Measurements from ENCODE around the gene CST6. TPM values are rescaled to one million over a fixed set of nuclear protein-coding genes. Genes with fewer than 3 reads are reported as not detected.

CST6 gene
- total RNA-seq, 4 donors from 2014 or later, result 7.1 to 53.1 (median 30.6) TPM

DNA sequence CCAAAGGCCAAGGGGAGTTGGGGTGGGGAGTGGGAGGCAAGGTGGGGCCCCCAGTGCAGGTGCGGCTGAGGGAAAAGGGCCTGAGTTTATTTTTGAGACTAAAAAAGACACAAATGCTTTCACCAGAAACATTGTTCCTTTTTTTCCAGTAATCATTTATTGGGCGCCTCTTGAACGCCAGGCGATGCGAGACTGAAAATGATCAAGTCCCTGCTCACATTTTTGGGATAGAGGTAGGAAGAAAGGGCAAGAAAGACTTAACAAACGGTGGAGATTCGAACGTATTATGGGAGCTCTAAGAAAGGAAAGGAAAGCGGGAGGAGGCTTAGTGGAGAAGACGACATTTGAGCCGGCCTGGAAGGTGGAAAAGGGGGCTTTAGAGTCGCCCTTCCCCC is 39.6 kb downstream of the CST6 start:
- peak; percentile 53 to 60 for DNase-seq
- TF ChIP-seq, protein P1, sequence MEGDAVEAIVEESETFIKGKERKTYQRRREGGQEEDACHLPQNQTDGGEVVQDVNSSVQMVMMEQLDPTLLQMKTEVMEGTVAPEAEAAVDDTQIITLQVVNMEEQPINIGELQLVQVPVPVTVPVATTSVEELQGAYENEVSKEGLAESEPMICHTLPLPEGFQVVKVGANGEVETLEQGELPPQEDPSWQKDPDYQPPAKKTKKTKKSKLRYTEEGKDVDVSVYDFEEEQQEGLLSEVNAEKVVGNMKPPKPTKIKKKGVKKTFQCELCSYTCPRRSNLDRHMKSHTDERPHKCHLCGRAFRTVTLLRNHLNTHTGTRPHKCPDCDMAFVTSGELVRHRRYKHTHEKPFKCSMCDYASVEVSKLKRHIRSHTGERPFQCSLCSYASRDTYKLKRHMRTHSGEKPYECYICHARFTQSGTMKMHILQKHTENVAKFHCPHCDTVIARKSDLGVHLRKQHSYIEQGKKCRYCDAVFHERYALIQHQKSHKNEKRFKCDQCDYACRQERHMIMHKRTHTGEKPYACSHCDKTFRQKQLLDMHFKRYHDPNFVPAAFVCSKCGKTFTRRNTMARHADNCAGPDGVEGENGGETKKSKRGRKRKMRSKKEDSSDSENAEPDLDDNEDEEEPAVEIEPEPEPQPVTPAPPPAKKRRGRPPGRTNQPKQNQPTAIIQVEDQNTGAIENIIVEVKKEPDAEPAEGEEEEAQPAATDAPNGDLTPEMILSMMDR (IDR thresholded peaks at IDR 0.05), result peak in 1 of 6 experiments; percentile 2
- TF ChIP-seq POLR2A (IDR thresholded peaks at IDR 0.05), result no peak
- WGBS, 2 donors, result 13 to 16% methylated on average over 12 of the region's 12 CpGs
- Histone ChIP-seq H3K4me1 (peaks cover 55 to 62% of the 10 kb centered on the region in 2 donors), H3K4me3 (replicated peaks in 1 of 3) (peak overlapping the region; percentile 25 to 57 (median 44)), H3K36me3 (peaks cover 16% of the 10 kb centered on the region in 2 donors), H3K27ac (peak overlapping the region; percentile 86 to 96 (median 95)), H3K9me3 (no peaks in the 10 kb centered on the region), H3K27me3 (no peaks in the 10 kb centered on the region)
- intact Hi-C loops (cut with DNase I), result no loop called here

DNA sequence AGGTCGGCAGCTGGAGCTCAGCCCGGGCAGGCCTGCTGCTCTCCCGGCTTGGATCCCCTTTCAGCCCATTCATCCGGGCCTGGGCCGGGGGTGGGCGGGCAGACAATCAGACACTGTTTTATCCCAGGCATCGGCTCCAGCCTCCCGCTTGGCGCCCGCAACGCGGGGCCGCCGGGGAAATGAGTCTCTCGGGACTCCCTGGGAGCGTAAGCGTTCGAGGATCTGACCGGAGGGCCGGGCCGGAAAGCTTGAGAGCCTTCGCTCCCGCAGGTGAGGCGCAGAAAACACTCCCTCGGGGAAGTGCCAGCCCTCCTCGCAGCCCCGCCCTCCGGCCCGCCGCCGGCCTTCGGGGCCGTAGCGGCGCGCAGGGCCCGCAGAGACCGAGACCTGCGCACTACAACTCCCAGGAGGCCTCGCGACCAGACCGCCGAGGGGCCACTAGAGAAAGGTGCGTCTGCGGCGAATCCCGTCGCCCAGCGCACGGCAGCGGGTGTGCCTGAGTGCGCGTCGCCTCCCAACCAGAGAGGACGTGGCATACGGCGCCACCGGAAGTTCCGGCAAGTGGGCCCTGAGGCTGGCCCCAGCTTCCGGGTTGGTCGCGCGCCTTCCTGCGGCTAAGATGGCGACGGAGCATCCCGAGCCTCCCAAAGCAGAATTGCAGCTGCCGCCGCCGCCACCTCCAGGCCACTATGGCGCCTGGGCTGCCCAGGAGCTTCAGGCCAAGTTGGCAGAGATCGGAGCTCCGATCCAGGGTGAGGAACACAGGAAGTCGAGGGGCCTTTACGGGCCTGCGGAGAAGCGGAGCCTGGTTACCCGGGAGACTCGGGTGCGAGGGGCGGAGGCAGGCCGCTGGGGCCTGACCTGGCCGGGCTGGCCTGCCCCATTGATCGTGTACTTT is 40.2 kb downstream of the CST6 start, which contains the start of gene SF3B2:
TSS of gene SF3B2 (plus strand) at position 599 of the 898 bp plus-strand sequence. CDS start at position 620, 21 bp downstream.
- WGBS, 2 donors, result 0% methylated on average over 5 to 35 of the region's 84 CpGs
- H3K27ac ChIP-seq, result peak within 1 kb of the TSS; percentile 86 to 96 (median 95)
- H3K9me3 ChIP-seq, result no peaks in the 10 kb centered on the region
- H3K4me1 ChIP-seq, result peaks cover 48 to 55% of the 10 kb centered on the region in 2 donors
- peak within 1 kb of the TSS; percentile 27 to 70 (median 57) for H3K4me3 ChIP-seq (replicated peaks in 1 of 3)
- H3K27me3 ChIP-seq, result no peaks in the 10 kb centered on the region
- intact Hi-C loops (cut with DNase I), result no loop called here
- H3K36me3 ChIP-seq, result peaks cover 21 to 23% of the 10 kb centered on the region in 2 donors
- TF ChIP-seq POLR2A (IDR thresholded peaks at IDR 0.05), result peak in 1 of 2 donors; percentile 85
- TF ChIP-seq, protein P1 (IDR thresholded peaks at IDR 0.05), result no peak
- peak; percentile 99 for DNase-seq

DNA sequence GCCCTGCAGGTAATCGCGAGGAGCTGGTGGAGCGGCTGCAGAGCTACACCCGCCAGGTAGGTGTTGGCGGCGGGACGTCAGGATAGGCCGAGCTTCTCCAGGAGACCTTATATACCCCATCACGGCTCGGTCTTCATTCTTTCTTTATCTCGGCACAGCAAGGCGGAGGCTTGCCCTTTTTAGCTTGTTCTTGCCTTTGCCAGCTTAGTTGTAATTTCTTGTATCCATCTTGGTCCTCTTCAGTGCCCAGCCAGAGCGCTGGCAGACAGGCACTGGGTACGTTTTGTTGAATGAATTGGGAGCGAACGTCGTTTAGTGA is 40.8 kb downstream of the CST6 start:
- no peak for TF ChIP-seq POLR2A (IDR thresholded peaks at IDR 0.05)
- TF ChIP-seq, protein P1 (IDR thresholded peaks at IDR 0.05), result no peak
- peak overlapping the region in 2 of 3 donors; percentile 48 to 86 for H3K27ac ChIP-seq
- H3K36me3 ChIP-seq, result peaks cover 27 to 29% of the 10 kb centered on the region in 2 donors
- intact Hi-C loops (cut with DNase I), result no loop called here
- H3K4me3 ChIP-seq (replicated peaks in 1 of 3), result peak overlapping the region; percentile 27 to 70 (median 57)
- H3K27me3 ChIP-seq, result no peaks in the 10 kb centered on the region
- peaks cover 42 to 49% of the 10 kb centered on the region in 2 donors for H3K4me1 ChIP-seq
- no peaks in the 10 kb centered on the region for H3K9me3 ChIP-seq
- no peak for DNase-seq
- WGBS, 2 donors, result 1 to 2% methylated on average over 9 to 16 of the region's 17 CpGs

DNA sequence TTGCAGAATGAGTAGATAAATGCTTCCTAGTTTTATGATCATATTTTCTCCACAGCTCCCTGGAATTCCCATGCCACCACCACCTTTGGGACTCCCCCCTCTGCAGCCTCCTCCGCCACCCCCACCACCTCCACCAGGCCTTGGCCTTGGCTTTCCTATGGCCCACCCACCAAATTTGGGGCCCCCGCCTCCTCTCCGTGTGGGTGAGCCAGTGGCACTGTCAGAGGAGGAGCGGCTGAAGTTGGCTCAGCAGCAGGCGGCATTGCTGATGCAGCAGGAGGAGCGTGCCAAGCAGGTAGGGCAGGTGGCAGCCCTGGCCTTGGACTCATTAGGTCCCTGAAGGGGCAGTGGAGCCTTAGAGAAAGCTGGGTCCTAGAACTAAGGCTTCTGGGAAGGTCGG is 43.2 kb downstream of the CST6 start:
- peaks cover 26% of the 10 kb centered on the region in 2 donors for H3K4me1 ChIP-seq
- H3K9me3 ChIP-seq, result no peaks in the 10 kb centered on the region
- WGBS, 2 donors, result 92% methylated on average over 7 of the region's 7 CpGs
- H3K27ac ChIP-seq, result no peak overlapping the region
- peaks cover 51 to 53% of the 10 kb centered on the region in 2 donors for H3K36me3 ChIP-seq
- H3K27me3 ChIP-seq, result no peaks in the 10 kb centered on the region
- no peak overlapping the region for H3K4me3 ChIP-seq (replicated peaks in 1 of 3)
- DNase-seq, result no peak
- TF ChIP-seq, protein P1 (IDR thresholded peaks at IDR 0.05), result no peak
- intact Hi-C loops (cut with DNase I), result no loop called here

DNA sequence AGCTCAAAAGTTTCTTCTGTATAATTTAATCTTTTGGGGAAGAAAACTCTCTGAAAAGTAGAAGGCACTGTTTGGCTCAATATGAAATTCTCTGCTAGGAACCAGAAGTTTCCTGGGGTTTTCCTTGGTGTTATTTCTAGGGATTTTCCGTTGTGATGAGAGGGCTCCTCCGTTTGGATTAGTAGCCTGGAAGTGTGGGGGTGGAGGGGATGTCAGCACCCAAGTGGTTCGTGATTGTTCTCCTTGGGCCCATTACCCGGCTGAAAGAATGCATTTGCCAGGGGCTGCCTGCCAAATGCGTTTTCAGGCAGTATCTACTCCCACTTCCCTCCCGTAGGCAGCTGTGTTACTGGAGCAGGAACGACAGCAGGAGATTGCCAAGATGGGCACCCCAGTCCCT is 44.7 kb downstream of the CST6 start:
- Histone ChIP-seq H3K27ac (no peak overlapping the region), H3K27me3 (no peaks in the 10 kb centered on the region), H3K36me3 (peaks cover 65 to 68% of the 10 kb centered on the region in 2 donors), H3K9me3 (no peaks in the 10 kb centered on the region), H3K4me1 (peaks cover 11 to 12% of the 10 kb centered on the region in 2 donors), H3K4me3 (replicated peaks in 1 of 3) (no peak overlapping the region)
- intact Hi-C loops (cut with DNase I), result no loop called here
- no peak for DNase-seq
- WGBS, 2 donors, result 69 to 81% methylated on average over 7 of the region's 7 CpGs
- TF ChIP-seq POLR2A (IDR thresholded peaks at IDR 0.05), result no peak
- TF ChIP-seq, protein P1 (IDR thresholded peaks at IDR 0.05), result no peak

Measured in thyroid gland (tissue), 4 donors.